ENCODE measurements around the gene ERCC6L. TPM values are rescaled to one million over a fixed set of nuclear protein-coding genes. Genes with fewer than 3 reads are reported as not detected.

The ERCC6L gene, protein sequence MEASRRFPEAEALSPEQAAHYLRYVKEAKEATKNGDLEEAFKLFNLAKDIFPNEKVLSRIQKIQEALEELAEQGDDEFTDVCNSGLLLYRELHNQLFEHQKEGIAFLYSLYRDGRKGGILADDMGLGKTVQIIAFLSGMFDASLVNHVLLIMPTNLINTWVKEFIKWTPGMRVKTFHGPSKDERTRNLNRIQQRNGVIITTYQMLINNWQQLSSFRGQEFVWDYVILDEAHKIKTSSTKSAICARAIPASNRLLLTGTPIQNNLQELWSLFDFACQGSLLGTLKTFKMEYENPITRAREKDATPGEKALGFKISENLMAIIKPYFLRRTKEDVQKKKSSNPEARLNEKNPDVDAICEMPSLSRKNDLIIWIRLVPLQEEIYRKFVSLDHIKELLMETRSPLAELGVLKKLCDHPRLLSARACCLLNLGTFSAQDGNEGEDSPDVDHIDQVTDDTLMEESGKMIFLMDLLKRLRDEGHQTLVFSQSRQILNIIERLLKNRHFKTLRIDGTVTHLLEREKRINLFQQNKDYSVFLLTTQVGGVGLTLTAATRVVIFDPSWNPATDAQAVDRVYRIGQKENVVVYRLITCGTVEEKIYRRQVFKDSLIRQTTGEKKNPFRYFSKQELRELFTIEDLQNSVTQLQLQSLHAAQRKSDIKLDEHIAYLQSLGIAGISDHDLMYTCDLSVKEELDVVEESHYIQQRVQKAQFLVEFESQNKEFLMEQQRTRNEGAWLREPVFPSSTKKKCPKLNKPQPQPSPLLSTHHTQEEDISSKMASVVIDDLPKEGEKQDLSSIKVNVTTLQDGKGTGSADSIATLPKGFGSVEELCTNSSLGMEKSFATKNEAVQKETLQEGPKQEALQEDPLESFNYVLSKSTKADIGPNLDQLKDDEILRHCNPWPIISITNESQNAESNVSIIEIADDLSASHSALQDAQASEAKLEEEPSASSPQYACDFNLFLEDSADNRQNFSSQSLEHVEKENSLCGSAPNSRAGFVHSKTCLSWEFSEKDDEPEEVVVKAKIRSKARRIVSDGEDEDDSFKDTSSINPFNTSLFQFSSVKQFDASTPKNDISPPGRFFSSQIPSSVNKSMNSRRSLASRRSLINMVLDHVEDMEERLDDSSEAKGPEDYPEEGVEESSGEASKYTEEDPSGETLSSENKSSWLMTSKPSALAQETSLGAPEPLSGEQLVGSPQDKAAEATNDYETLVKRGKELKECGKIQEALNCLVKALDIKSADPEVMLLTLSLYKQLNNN
- total RNA-seq: 1 to 10 TPM in 1 of 4 donors, under 1 TPM in 3; 0.26 to 3.5 (median 0.41) TPM

DNA sequence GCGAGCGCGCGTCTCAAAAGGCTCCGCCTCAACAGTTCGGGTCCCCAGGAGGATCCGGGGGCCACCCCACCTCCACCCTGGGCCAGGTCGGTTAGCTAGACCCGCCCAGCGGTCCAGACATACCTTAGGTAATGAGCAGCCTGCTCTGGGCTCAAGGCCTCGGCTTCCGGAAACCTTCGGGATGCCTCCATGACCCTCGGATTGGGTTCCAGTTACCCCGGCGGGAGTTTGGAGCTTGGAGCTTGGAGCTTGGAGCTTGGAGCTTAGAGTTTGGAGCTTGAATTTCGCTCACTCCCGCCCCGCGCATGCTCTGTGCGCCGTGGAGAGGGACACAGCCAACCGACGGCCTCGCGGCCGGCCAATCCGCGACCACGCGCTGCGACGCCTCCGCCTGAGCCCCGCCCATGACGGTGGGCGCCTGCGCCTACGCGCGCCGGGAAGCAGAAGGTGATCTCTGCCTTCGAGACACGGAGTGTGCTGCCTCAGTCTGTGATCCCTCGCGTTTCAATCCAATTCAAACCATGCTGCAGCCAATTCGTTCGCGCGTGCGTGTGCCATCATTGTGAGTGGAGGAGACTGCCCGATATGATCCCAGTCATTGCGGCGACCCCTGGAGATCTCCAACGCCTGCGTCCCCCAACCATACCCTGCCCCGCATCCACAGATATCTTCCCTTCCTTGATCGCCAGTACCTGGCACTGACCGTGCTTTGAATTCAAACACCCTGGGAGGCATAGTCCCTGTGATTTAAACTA, at the start of gene ERCC6L:
Gene ERCC6L (minus strand): TSS at position 307 of the 755 bp plus-strand sequence. CDS start 116 bp downstream, at position 191.
- Histone ChIP-seq H3K4me1 (no peaks in the 10 kb centered on the region), H3K36me3 (no peaks in the 10 kb centered on the region), H3K4me3 (peak within 1 kb of the TSS; percentile 3 to 11), H3K27ac (peak within 1 kb of the TSS; percentile 51 to 65), H3K9me3 (no peaks in the 10 kb centered on the region), H3K27me3 (no peaks in the 10 kb centered on the region)
- TF ChIP-seq POLR2A (IDR thresholded peaks at IDR 0.05): peak; percentile 38 to 41
- TF ChIP-seq, protein P1, sequence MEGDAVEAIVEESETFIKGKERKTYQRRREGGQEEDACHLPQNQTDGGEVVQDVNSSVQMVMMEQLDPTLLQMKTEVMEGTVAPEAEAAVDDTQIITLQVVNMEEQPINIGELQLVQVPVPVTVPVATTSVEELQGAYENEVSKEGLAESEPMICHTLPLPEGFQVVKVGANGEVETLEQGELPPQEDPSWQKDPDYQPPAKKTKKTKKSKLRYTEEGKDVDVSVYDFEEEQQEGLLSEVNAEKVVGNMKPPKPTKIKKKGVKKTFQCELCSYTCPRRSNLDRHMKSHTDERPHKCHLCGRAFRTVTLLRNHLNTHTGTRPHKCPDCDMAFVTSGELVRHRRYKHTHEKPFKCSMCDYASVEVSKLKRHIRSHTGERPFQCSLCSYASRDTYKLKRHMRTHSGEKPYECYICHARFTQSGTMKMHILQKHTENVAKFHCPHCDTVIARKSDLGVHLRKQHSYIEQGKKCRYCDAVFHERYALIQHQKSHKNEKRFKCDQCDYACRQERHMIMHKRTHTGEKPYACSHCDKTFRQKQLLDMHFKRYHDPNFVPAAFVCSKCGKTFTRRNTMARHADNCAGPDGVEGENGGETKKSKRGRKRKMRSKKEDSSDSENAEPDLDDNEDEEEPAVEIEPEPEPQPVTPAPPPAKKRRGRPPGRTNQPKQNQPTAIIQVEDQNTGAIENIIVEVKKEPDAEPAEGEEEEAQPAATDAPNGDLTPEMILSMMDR (IDR thresholded peaks at IDR 0.05): no peak
- intact Hi-C loops (cut with DNase I; ENCODE audit: low total_unique reads): no loop called here
- peak; percentile 81 to 86 for DNase-seq

DNA sequence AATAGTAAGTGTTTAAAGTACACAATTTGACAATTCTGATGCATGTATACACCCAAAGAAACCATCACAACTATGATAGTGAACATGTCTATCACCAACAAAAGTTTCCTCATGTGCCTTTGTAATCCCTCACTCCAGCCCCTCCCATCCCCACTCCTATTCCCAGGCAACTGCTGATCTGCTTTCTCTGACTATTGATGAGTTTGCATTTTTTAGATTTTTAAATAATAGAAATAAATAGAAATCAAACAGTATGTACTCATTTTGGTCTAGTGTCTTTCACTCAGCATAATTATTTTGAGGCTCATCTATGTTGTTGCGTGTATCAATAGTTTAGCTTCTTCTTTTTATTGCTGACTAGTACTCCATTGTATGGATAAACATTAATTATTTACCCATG, 43.5 kb upstream of the ERCC6L start:
- H3K27me3 ChIP-seq: peaks cover 0 to 6% of the 10 kb centered on the region in 2 donors
- TF ChIP-seq POLR2A (IDR thresholded peaks at IDR 0.05): no peak
- TF ChIP-seq, protein P1 (IDR thresholded peaks at IDR 0.05): no peak
- no peak for DNase-seq
- intact Hi-C loops (cut with DNase I; ENCODE audit: low total_unique reads): no loop called here
- no peaks in the 10 kb centered on the region for H3K4me1 ChIP-seq
- no peak overlapping the region for H3K27ac ChIP-seq
- H3K36me3 ChIP-seq: no peaks in the 10 kb centered on the region
- H3K4me3 ChIP-seq: no peak overlapping the region
- no peaks in the 10 kb centered on the region for H3K9me3 ChIP-seq

DNA sequence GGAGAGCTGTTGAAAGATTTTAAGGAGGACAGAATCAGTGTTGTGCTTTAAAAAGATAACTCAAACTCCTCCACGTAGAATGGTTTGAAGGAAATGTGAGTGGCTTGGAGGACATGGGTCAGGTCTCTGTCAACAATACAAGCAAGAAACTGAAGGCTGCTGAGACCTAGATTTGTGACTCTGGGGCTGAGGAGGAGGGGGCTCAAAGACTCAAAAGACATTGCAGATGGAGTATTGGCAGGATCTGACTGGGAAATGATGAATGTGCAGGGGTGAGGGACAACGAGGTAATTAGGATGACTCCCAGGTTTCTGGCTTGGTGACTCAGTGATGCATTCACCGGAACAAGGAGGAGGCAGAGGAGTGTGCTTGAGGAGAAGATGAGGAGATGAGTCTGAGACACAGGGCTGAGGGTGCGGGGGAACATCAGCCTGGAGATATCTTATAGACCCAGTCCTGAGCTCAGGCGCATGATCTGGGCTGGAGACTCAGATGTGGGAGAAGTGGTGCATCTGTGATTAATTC, 41.6 kb upstream of the ERCC6L start:
- Histone ChIP-seq H3K27ac (no peak overlapping the region), H3K9me3 (no peaks in the 10 kb centered on the region), H3K36me3 (no peaks in the 10 kb centered on the region), H3K27me3 (peaks cover 0 to 3% of the 10 kb centered on the region in 2 donors), H3K4me1 (no peaks in the 10 kb centered on the region), H3K4me3 (no peak overlapping the region)
- intact Hi-C loops (cut with DNase I; ENCODE audit: low total_unique reads): no loop called here
- no peak for DNase-seq
- TF ChIP-seq, protein P1 (IDR thresholded peaks at IDR 0.05): no peak
- no peak for TF ChIP-seq POLR2A (IDR thresholded peaks at IDR 0.05)

DNA sequence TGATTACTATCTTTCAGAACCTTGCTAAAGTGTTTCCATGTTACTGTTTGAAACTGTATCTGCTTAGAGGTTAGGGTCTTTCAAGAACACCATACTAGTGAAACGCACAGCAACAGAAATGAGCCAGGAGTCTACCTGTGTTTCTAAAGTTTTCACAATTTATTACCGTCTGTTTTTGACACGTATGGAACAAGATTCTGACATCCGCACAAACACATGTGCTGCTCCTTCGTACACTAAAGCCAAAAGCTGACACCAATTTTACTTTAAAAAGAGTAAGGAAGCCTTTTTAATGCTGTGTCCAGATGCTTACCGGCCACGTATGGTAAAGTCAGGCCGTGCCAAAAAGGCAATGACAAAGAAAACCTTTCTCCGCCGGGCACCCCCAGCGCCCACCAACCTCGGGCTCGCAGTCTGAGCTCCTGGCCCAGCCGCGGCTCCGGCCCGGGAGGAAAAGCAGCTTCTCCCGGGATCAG, 37.7 kb upstream of the ERCC6L start:
- no peaks in the 10 kb centered on the region for H3K9me3 ChIP-seq
- no peaks in the 10 kb centered on the region for H3K36me3 ChIP-seq
- TF ChIP-seq, protein P1 (IDR thresholded peaks at IDR 0.05): no peak
- no peak for TF ChIP-seq POLR2A (IDR thresholded peaks at IDR 0.05)
- no peak for DNase-seq
- no peaks in the 10 kb centered on the region for H3K27me3 ChIP-seq
- peak overlapping the region; percentile 82 to 91 for H3K27ac ChIP-seq
- peak overlapping the region; percentile 56 to 67 for H3K4me3 ChIP-seq
- no peaks in the 10 kb centered on the region for H3K4me1 ChIP-seq
- intact Hi-C loops (cut with DNase I; ENCODE audit: low total_unique reads): no loop called here
